Placental pericyte (primary cell): Measurements from ENCODE around the gene ARL4D. TPM values are rescaled to one million over a fixed set of nuclear protein-coding genes. Genes with fewer than 3 reads are reported as not detected.

ENCODE experiments used
- small RNA-seq: library from RNA; depleted of rRNA; stranded (forward); fragments of <200 nt; gene quantifications from one replicate; pipeline ENCODE3, GENCODE V24; 2012; ENCODE audit warnings: low replicate concordance
- total RNA-seq: library from RNA; depleted of rRNA; stranded (reverse); fragments of >200 nt; gene quantifications from 2 replicates; pipeline ENCODE4 v1.2.3, GENCODE V29; 2012

Gene ARL4D
- 6.0 and 16.6 TPM in 2 replicates for total RNA-seq

GRCh38 chr17:43398724-43399595, at the start of gene ARL4D:
Gene ARL4D, plus strand, starts transcription at chr17:43398993. Its CDS starts 740 bp downstream, at chr17:43399733.

Small RNA genes lying within 50 kb of the gene (small RNA-seq; reads per million reads assigned to genes)
- gene RNU6-1137P (not detected), gene RNU6-406P (not detected), gene RNU6-470P (not detected)

Other genes with a start within 250 kb of the ARL4D start
- gene NBR1, start 227.8 kb upstream of the ARL4D start, total RNA-seq = 95.2 and 109 TPM in 2 replicates
- gene TMEM106A, start 187.1 kb upstream of the ARL4D start, total RNA-seq = 9.8 and 11.7 TPM in 2 replicates
- not detected in 2 replicates for gene CCDC200, start 170.4 kb upstream of the ARL4D start, total RNA-seq
- not detected in 2 replicates for gene RNU2-1, start 165.0 kb upstream of the ARL4D start, total RNA-seq
- gene DHX8, start 85.0 kb downstream of the ARL4D start, total RNA-seq = 49.0 and 54.3 TPM in 2 replicates
- gene ETV4, start 147.3 kb downstream of the ARL4D start, total RNA-seq = 9.4 and 26.1 TPM in 2 replicates